Measurements from ENCODE around the gene RARA. TPM values are rescaled to one million over a fixed set of nuclear protein-coding genes. Genes with fewer than 3 reads are reported as not detected.

Gene RARA
- total and polyA plus RNA-seq, 11 donors = 14.1 to 41.4 (median 19.4) TPM

DNA sequence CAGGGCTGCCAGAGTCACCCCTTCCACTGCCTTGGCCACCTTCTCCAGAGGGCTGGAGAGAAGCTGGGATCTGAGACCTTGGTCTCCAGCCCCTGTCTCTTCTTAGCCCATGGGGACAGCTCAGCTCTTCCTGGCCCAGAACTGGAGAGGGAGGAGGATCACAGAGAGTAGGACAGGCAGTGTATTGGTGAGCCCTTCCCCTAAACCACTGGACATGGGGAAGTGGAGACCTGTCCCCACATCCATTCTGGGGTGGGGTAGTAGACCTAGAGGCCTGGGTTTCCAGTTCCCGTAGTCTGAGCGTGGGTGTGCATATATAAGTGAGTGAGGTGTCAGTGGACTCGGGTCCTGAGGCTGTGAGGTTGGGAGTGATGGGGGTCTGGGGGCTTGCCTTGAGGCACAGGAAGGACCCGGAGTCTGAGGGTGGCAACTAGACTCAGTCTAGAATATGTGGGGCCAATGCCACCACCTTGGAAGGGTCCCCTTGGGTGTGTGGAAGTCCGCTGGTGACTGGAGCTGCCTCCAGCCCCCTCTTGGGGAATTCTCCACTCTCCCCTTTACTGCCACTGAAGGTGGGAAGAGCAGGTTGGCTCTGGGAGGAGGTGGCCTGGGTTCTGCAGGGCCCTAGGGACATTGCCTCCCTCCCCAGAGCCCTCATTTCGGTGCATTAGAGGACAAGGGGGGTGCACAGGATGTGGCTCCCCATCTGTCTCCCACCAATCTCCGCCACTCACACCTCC is 35.6 kb downstream of the RARA start:
- H3K27me3 ChIP-seq = no peaks in the 10 kb centered on the region
- H3K4me3 ChIP-seq = peak overlapping the region; percentile 19 to 98 (median 82)
- ATAC-seq (peak in 3 of 4 donors; percentile 0 to 16 (median 1)), DNase-seq (no peak)
- H3K4me1 ChIP-seq = peaks cover 31 to 92% (median 71%) of the 10 kb centered on the region in 12 donors
- no peak for TF ChIP-seq POLR2A (IDR thresholded peaks at IDR 0.05)
- TF ChIP-seq, protein P1, sequence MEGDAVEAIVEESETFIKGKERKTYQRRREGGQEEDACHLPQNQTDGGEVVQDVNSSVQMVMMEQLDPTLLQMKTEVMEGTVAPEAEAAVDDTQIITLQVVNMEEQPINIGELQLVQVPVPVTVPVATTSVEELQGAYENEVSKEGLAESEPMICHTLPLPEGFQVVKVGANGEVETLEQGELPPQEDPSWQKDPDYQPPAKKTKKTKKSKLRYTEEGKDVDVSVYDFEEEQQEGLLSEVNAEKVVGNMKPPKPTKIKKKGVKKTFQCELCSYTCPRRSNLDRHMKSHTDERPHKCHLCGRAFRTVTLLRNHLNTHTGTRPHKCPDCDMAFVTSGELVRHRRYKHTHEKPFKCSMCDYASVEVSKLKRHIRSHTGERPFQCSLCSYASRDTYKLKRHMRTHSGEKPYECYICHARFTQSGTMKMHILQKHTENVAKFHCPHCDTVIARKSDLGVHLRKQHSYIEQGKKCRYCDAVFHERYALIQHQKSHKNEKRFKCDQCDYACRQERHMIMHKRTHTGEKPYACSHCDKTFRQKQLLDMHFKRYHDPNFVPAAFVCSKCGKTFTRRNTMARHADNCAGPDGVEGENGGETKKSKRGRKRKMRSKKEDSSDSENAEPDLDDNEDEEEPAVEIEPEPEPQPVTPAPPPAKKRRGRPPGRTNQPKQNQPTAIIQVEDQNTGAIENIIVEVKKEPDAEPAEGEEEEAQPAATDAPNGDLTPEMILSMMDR (IDR thresholded peaks at IDR 0.05) = no peak
- H3K27ac ChIP-seq = peak overlapping the region; percentile 88 to 99 (median 96)
- 30 to 47% (median 32%) methylated on average over 5 to 7 of the region's 7 CpGs for WGBS, 4 donors
- intact Hi-C loops (cut with DNase I) = loop anchor here in 2 of 10 donors (2.0 kb wide), 2 partner anchors 26 to 28 kb away; no protein-coding TSS in a partner anchor
- no peaks in the 10 kb centered on the region for H3K9me3 ChIP-seq
- H3K36me3 ChIP-seq = peaks cover 0 to 23% (median 10%) of the 10 kb centered on the region in 9 donors

DNA sequence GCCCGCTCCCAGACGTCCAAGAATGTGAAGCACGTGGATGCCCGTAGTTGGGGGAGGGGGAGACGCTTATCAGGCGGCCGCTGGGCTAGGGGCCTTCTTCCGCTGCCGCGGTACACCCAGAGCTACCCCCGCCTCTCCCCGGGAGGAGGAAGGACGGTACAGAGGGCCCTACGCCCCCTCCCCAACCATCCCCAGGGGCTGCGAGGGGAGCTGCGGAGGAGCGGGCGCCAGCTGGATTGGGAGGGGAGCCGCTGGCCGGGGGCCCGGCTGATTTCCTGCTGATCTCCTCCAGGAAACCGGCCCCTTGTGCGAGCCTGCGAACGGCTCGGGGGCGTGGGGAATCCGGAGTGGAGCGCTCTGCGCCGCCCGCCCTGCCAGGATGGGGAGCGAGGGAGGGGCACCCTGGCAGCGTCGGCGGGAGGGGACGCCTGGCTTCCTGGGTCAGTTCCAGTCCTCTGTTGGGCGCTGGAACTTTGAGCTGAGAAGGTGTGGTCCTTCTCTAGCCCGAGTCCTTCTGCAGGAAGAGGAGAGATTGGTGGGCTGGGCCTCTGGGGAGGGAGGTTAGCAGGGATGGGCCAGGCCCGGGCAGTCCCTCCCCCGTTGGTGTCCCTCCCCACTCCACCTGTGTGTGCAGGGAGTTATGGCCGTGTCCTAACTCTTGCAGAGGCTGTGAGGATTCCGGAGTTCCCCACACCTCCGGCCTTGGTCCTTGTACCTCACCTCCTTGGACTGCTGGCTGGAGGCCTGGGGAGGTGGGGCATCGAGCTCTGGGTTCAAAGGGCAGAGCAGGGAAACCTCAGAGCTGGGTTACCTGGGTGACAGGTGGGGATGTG is 36.4 kb downstream of the RARA start:
- H3K27ac ChIP-seq = peak overlapping the region; percentile 88 to 99 (median 96)
- TF ChIP-seq, protein P1 (IDR thresholded peaks at IDR 0.05) = no peak
- no peak for TF ChIP-seq POLR2A (IDR thresholded peaks at IDR 0.05)
- H3K36me3 ChIP-seq = peaks cover 0 to 24% (median 14%) of the 10 kb centered on the region in 9 donors
- intact Hi-C loops (cut with DNase I) = loop anchor here in 2 of 10 donors (2.0 kb wide), 2 partner anchors 27 to 29 kb away; no protein-coding TSS in a partner anchor
- no peaks in the 10 kb centered on the region for H3K27me3 ChIP-seq
- peak; percentile 85 to 89 (median 88) for DNase-seq
- WGBS, 4 donors = 2 to 6% (median 4%) methylated on average over 25 to 45 of the region's 45 CpGs
- H3K9me3 ChIP-seq = no peaks in the 10 kb centered on the region
- peak overlapping the region; percentile 19 to 98 (median 82) for H3K4me3 ChIP-seq
- peak; percentile 3 to 46 (median 12) for ATAC-seq
- H3K4me1 ChIP-seq = peaks cover 35 to 92% (median 72%) of the 10 kb centered on the region in 12 donors

DNA sequence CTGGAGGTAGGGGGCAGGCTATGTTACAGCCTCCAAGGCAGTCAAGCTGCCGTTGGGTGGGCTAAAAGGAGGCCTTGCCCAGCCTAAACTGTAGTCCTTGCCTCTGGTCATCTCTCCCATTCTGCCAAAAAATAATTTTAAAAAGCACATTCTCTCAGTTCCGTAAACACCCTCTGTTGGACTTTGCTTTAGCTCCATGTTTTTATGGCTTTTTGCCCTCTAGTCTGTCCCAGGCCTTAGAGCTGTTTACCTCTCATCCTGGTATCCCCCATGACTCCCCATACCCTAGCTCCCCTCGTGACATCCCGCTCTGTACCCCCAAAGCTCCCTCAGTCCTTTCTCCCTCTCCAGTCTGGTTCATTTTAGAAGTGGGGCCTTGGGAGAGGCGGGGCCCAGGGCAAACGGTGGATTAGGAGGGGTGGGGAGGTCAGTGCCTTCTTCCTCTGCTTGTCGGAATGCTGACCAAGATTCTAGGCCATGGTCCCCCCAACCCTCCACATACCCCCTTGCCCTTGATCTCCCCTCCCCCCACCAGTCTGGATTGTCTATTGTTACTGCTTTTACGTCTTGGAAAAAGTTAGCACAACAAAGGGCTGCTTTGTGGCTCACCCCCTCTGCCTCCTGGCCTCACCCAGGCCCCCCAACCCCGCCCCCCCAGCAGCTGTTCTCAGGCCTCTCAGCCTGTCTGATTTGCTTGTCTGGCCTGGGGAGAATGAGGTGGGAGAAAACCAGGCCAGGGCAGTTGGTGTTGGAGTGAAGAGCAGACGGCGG is 37.2 kb downstream of the RARA start:
- TF ChIP-seq POLR2A (IDR thresholded peaks at IDR 0.05) = no peak
- TF ChIP-seq, protein P1 (IDR thresholded peaks at IDR 0.05) = no peak
- H3K9me3 ChIP-seq = no peaks in the 10 kb centered on the region
- peaks cover 35 to 93% (median 71%) of the 10 kb centered on the region in 12 donors for H3K4me1 ChIP-seq
- 40 to 47% (median 44%) methylated on average over 11 of the region's 11 CpGs for WGBS, 4 donors
- DNase-seq (peak in 1 of 5 donors; percentile 44), ATAC-seq (no peak)
- intact Hi-C loops (cut with DNase I) = loop anchor here in 2 of 10 donors (2.0 kb wide), 2 partner anchors 27 to 29 kb away; no protein-coding TSS in a partner anchor
- H3K36me3 ChIP-seq = peaks cover 0 to 30% (median 19%) of the 10 kb centered on the region in 9 donors
- H3K27ac ChIP-seq = peak overlapping the region; percentile 88 to 99 (median 96)
- H3K27me3 ChIP-seq = no peaks in the 10 kb centered on the region
- H3K4me3 ChIP-seq = peak overlapping the region; percentile 19 to 98 (median 82)
